GM10248 (cell line): ENCODE results near the gene PACRG.

Source experiments
- CTCF ChIA-PET: fragments of 300-600 bp; sonication (Branson Sonifier 250); formaldehyde crosslinking; extraction: SDS; loops from one replicate; lab custom pipeline; 2021; ENCODE audit warnings: antibody characterized with exemption; lab: Yijun Ruan, JAX
- POLR2A ChIA-PET: fragments of 350-650 bp; sonication (Branson Sonifier 250); formaldehyde crosslinking; extraction: SDS; loops from one replicate; lab custom pipeline; 2020; ENCODE audit warnings: antibody characterized with exemption; lab: Yijun Ruan, JAX
- DNase-seq: peaks from one replicate; pipeline ENCODE4 v3.0.0; 2012; ENCODE audit errors: extremely low spot score
- CTCF ChIP-seq: IDR thresholded peaks from 2 replicates; pipeline ENCODE4 v1.5.1; 2012; ENCODE audit warnings: mild to moderate bottlenecking, low read depth; ENCODE audit errors: extremely low read depth, missing control alignments, control extremely low read depth

The PACRG gene

DNA sequence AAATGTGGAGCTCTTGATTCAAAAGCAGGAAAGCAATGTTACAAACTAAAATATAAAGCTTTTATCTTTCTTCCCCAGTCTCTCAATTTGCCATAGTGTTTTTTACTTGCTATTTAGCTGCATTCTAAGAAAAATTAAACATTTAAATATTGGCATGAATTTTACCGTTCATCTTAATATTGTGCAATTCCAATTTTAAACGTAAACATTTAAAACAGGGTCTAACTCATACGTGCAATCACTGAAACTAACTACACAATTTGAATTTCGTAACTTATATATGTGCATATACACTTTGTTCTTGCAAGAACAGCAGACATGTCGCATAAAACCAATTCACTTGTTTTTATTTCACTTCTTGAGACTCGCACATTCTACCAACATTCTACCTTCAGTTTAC is 405.9 kb downstream of the PACRG start:
- ChIA-PET CTCF (no interaction called here), POLR2A (no interaction called here)
- no peak for TF ChIP-seq CTCF
- DNase-seq = no peak

DNA sequence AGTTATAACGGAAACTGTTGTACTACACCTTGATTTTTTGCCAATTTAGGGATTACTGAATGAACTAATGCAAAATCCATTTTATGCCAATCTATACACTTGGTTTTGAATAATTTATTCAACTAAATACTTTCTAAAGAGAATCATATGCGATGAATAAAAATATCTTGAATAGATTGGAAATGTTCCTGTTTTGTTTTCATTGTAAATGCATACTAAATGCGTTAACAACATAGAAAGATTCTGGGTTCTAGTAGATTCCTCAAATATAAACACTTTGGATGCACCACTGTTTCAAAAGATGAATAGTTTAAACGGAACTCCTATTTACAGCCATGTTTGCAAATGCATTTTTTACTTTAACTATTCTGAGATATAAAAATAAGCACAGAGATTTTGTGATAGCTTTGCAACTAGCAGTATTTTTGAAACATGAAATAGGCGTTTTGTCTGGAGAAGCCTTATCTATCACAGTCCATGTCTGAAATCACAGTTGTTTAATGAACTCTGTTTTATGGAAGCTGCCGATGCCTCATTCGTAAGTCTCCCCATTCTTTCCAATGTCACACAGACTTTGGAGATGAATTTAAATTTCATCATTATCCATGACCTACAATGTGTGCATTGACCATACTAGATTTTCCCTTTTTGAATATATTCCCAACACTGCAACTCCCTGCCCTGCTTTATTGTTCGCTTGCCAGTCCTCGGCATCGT is 409.1 kb downstream of the PACRG start:
- DNase-seq = no peak
- no peak for TF ChIP-seq CTCF
- POLR2A ChIA-PET = no interaction called here
- CTCF ChIA-PET = no interaction called here

- DNase-seq = no peak
- ChIA-PET POLR2A (no interaction called here), CTCF (no interaction called here)
- TF ChIP-seq CTCF = no peak
Measured at GRCh38 chr6:163137398-163137881, 409.7 kb downstream of the PACRG start.

- ChIA-PET POLR2A (no interaction called here), CTCF (no interaction called here)
- DNase-seq = no peak
- TF ChIP-seq CTCF = no peak
Measured at GRCh38 chr6:163146036-163146435, 418.3 kb downstream of the PACRG start.

GRCh38 chr6:163147994-163148393 is 420.2 kb downstream of the PACRG start:
- DNase-seq = no peak
- CTCF ChIA-PET = interaction anchor here (1.0 kb wide), 1 partner anchor 21 kb away, joined by 3 read pairs; no protein-coding TSS in a partner anchor
- no peak for TF ChIP-seq CTCF
- POLR2A ChIA-PET = no interaction called here

DNA sequence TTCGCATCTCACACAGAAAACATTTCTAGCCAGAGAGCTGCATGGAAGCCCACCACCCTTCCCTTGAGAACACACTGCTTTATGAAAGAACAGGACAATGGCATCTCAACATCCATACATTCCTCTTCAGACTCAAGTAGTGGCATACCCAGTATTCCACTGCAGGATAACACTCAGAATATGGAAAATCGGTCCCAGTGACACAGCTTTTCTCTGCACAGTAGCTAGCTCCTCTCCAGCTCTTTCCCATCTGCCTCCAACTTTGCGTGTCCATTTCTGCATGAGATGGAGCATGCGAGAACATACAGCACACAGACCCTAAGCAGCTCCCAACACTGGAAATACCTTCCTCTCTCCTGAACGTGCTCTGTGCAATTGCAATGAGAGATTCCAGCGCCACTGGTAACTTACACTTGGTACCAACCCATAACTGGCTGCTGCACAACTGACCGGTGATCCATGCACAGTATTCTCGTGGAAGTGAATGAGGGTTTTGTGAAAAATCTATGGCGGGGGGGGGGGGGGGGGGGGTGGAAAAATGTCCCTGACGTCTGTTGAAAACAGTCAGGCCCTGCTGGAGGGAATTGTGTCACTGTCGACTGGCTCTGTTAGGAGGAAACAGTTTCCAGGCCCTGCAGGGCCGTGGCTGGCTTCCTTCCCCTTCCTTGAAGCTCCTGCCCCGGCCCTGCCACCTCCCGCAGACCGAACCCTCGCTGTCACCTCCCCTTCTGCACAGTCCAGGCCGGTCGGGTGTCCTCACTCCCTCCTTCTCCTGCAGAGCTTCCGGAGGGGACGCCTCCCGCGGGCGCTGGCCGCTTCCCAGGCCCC is 420.9 kb downstream of the PACRG start:
- POLR2A ChIA-PET = no interaction called here
- no peak for TF ChIP-seq CTCF
- CTCF ChIA-PET = interaction anchor here (1.0 kb wide), 1 partner anchor 20 kb away, joined by 3 read pairs; no protein-coding TSS in a partner anchor
- DNase-seq = no peak
